LNCAP (cell line): ENCODE data around the gene TMED4.
A peak's percentile ranks its signal among the peaks of the same experiment; 100 is the strongest.

ENCODE experiments used
- CTCF ChIP-seq: fragments of 450-650 bp; IDR thresholded peaks from 2 replicates; pipeline ENCODE4 v1.5.1; 2017; ENCODE audit warnings: mild to moderate bottlenecking

TMED4 gene

DNA sequence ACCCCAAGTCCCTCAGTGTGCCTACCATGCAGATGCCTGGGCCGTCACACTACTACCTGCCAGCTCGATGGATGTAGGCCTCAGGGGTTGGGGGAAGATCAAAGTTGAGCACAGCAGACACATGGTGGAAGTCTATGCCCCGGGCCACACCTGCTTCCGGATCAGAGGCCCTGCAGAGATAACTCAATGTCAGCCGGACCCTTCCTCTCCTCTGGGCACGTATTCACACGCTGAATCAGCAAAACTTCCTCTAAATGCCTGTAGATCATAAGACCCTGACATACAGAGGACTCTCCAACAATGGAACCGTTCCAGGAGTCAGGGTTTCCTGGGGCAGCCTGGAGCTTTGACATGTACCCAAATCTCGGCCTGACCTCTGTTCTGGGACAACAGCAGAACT lies 12.1 kb downstream of the TMED4 start:
- no peak for TF ChIP-seq CTCF

GRCh38 chr7:44568771-44569560 lies 13.1 kb downstream of the TMED4 start:
- TF ChIP-seq CTCF: no peak

DNA sequence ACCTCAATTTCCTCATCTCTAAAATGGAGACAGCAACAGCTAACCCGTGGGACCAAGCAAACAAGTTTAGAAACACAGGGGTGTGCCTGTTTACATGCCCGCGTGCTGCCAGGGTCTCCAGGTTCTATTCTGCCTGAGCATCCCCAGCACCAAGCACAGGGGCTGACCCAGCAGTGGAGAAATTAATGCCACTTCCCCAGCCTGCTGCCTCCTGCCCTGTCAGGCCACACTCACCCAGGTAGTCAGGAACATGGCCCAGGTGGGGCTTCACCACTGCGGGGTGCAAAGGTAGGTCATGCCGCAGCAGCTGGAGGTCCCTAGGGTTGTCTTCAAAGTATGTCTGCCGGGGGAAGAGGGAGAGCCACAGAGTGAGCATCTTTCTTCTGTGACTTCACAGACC lies 14.1 kb downstream of the TMED4 start:
- no peak for TF ChIP-seq CTCF

DNA sequence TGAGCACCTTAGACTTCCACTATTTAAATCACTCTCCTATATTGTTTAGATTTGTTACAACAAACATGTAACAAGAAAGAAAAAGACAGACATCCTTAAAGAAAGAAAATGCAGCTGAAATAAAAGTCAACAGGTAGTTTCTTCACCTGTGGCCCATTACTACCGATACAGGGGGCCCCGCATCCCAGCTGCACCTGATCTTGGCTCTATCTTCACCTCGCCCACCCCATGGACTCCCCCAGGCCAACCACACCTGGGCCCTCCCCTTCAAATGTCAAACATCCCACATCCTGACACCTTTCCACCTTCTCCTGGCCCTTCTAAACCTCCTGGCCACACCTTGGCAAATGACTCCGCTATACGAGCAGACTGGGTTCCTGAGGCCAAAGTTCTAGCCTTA lies 15.4 kb downstream of the TMED4 start:
- no peak for TF ChIP-seq CTCF

DNA sequence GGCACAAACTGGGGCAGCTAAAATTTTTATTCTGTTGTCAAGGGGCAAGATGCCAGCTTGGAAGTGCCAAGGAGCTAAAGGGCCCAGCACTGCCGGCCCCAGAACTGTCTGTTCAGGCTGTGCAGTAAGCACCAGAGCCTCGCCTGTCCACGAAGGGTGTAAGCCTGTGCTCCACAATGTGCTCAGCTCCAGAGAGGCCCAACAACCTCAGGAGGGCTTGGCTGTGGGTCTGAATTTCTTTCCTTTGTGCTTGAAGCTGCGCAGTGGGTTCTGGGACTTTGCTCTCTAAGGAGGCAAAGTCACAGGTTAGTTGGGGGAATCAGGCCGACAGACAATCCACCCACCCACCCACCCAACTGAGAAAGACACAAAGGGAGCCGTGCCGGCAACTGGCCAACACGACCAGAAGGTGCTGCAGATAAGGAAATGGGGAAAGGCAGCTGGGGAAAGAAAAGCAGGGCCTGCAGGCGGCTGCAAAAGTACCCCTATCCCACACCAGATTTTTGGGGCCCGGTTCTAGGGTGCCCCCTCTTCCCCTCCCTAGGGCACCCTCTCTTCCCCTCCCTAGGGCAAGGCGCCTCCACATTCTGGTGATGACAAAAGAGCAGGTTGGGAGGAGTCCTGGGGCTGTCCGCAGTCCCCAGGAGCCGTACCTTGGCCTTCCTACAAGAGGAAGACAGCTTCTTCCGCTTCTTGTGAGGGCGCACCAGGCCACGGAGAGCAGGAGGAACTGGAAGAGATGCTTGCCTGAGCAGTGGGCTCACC lies 16.1 kb downstream of the TMED4 start:
- TF ChIP-seq CTCF: peak; percentile 38; the same call in 1 of the 2 replicates

GRCh38 chr7:44565097-44565794 lies 16.8 kb downstream of the TMED4 start:
- TF ChIP-seq CTCF: peak; percentile 98

DNA sequence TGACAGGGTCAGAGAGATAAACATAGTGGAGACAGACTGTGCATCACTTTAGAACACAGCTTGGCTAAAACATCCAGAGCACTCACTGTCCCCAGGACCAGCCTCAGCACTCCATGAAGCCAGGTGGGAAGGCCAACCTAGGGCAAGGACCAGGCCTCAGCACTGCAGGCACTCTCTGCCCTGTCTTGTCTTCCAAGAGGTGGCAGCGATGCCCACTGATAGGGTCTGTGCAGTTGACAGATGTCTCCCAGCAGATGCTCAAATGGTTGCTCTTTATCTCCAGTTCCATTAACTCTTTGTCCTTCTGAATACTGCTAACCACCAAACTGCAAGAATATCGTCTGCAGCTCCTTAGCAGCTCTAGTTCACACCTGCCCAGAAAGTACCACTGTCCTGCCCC lies 17.4 kb downstream of the TMED4 start:
- no peak for TF ChIP-seq CTCF
